Mesenchymal stem cell (in vitro differentiated cells and primary cell): ENCODE data around the gene FRMPD4.

Experiments used
- DNase-seq: peaks from one replicate; pipeline ENCODE4 v3.0.0-alpha.2; 2013
- H2AFZ ChIP-seq: one replicate; pipeline ENCODE4 v1.6.1; 2013; ENCODE audit warnings: low read depth, mild to moderate bottlenecking, control low read depth, inconsistent platforms, low read length, moderate library complexity
- H2AK5ac ChIP-seq: 2 replicates; pipeline ENCODE4 v1.6.1; 2013; ENCODE audit warnings: low read length, moderate library complexity, mild to moderate bottlenecking, inconsistent platforms; ENCODE audit not compliant: severe bottlenecking
- H2BK120ac ChIP-seq: one replicate; pipeline ENCODE4 v1.6.1; 2013; ENCODE audit warnings: low read depth, mild to moderate bottlenecking, inconsistent platforms, low read length, moderate library complexity
- H2BK12ac ChIP-seq, 2 experiments: one replicate each; pipeline ENCODE4 v1.6.1; 2013; ENCODE audit warnings: inconsistent platforms in 2 of 2, low read length in 2 of 2, mild to moderate bottlenecking in 2 of 2, moderate library complexity in 2 of 2, control low read depth in 1 of 2
- H2BK15ac ChIP-seq: one replicate; pipeline ENCODE4 v1.6.1; 2013; ENCODE audit warnings: mild to moderate bottlenecking, low read depth, inconsistent platforms; ENCODE audit not compliant: poor library complexity, severe bottlenecking
- H2BK5ac ChIP-seq: 2 replicates; pipeline ENCODE4 v1.6.1; 2013; ENCODE audit warnings: low read depth, mild to moderate bottlenecking, low read length, control low read depth, inconsistent platforms; ENCODE audit not compliant: poor library complexity, severe bottlenecking
- H3K14ac ChIP-seq, 2 experiments: one replicate each; pipeline ENCODE4 v1.6.1; 2013; ENCODE audit warnings: inconsistent platforms in 2 of 2, low read length in 2 of 2, control low read depth in 1 of 2, mild to moderate bottlenecking in 1 of 2, moderate library complexity in 1 of 2
- H3K18ac ChIP-seq, 2 experiments: one replicate each; pipeline ENCODE4 v1.6.1; 2013; ENCODE audit warnings: inconsistent platforms in 2 of 2, low read length in 2 of 2, control low read depth in 1 of 2, low read depth in 1 of 2, mild to moderate bottlenecking in 1 of 2
- H3K23ac ChIP-seq, 2 experiments: one replicate each; pipeline ENCODE4 v1.6.1; 2013; ENCODE audit warnings: inconsistent platforms in 2 of 2, low read length in 2 of 2, mild to moderate bottlenecking in 2 of 2, moderate library complexity in 2 of 2, control low read depth in 1 of 2
- H3K27ac ChIP-seq: 2 replicates; pipeline ENCODE4 v1.5.1; 2013; ENCODE audit warnings: mild to moderate bottlenecking, moderate library complexity, low read length, control low read depth, inconsistent platforms; ENCODE audit not compliant: poor library complexity, severe bottlenecking
- H3K27me3 ChIP-seq, 2 experiments: 2 replicates each; pipeline versions ENCODE4 v1.6.1 to v1.7.0; 2013; ENCODE audit warnings: low read length in 2 of 2, mild to moderate bottlenecking in 2 of 2, moderate library complexity in 2 of 2, control low read depth in 1 of 2, inconsistent platforms in 1 of 2; ENCODE audit not compliant: control insufficient read depth in 1 of 2, insufficient read depth in 1 of 2
- H3K36me3 ChIP-seq, 2 experiments: 2 replicates each; pipeline versions ENCODE4 v1.6.1 to v1.7.0; 2013; ENCODE audit warnings: low read length in 2 of 2, control low read depth in 1 of 2, inconsistent platforms in 1 of 2, low read depth in 1 of 2, mild to moderate bottlenecking in 1 of 2; ENCODE audit not compliant: insufficient read depth in 2 of 2, control insufficient read depth in 1 of 2
- H3K4ac ChIP-seq, 2 experiments: one replicate each; pipeline ENCODE4 v1.6.1; 2013; ENCODE audit warnings: inconsistent platforms in 2 of 2, low read length in 2 of 2, mild to moderate bottlenecking in 2 of 2, moderate library complexity in 2 of 2, control low read depth in 1 of 2, low read depth in 1 of 2
- H3K4me1 ChIP-seq: 2 replicates; pipeline ENCODE4 v1.6.1; 2013; ENCODE audit warnings: low read depth, low read length, control low read depth; ENCODE audit not compliant: control insufficient read depth, insufficient read depth
- H3K4me2 ChIP-seq: 2 replicates; pipeline ENCODE4 v1.6.1; 2013; ENCODE audit warnings: low read length, mild to moderate bottlenecking, inconsistent platforms; ENCODE audit not compliant: poor library complexity, severe bottlenecking
- H3K4me3 ChIP-seq, 2 experiments: 2 replicates each; pipeline versions ENCODE4 v1.5.1 to v1.7.0; 2013; ENCODE audit warnings: low read length in 2 of 2, mild to moderate bottlenecking in 2 of 2, control low read depth in 1 of 2, low read depth in 1 of 2; ENCODE audit not compliant: insufficient read depth in 1 of 2
- H3K79me1 ChIP-seq: replicated peaks from 2 replicates; pipeline ENCODE4 v1.6.1; 2013; ENCODE audit warnings: mild to moderate bottlenecking, control low read depth, low read length, inconsistent platforms; ENCODE audit not compliant: poor library complexity, severe bottlenecking
- H3K9ac ChIP-seq: 2 replicates; pipeline ENCODE4 v1.7.0; 2013; ENCODE audit warnings: mild to moderate bottlenecking, low read length, moderate library complexity
- H3K9me3 ChIP-seq: 2 replicates; pipeline ENCODE4 v1.7.0; 2013; ENCODE audit warnings: mild to moderate bottlenecking, low read length; ENCODE audit not compliant: control insufficient read depth
- H4K8ac ChIP-seq: one replicate; pipeline ENCODE4 v1.6.1; 2013; ENCODE audit warnings: inconsistent platforms, mild to moderate bottlenecking, low read length, moderate library complexity
- H4K91ac ChIP-seq: one replicate; pipeline ENCODE4 v1.6.1; 2013; ENCODE audit warnings: mild to moderate bottlenecking, low read length, inconsistent platforms
- WGBS: methylation state at CpG from one replicate; pipeline ENCODE4 v1.1.7; 2013; ENCODE audit warnings: mixed read lengths; 5-methylcytosine and 5-hydroxymethylcytosine counted together

FRMPD4 gene

GRCh38 chrX:12249997-12250396 lies 111.7 kb downstream of the FRMPD4 start:
- H2BK12ac ChIP-seq, result no peak overlapping the region
- no peak overlapping the region for H2BK120ac ChIP-seq
- H2AFZ ChIP-seq, result no peak overlapping the region
- no peak overlapping the region for H3K9ac ChIP-seq
- no peak overlapping the region for H3K23ac ChIP-seq
- H3K79me1 ChIP-seq, result no peaks in the 10 kb centered on the region
- no peaks in the 10 kb centered on the region for H3K4me1 ChIP-seq
- no peak overlapping the region for H3K4me3 ChIP-seq
- H3K4me2 ChIP-seq, result no peak overlapping the region
- H3K36me3 ChIP-seq, result no peaks in the 10 kb centered on the region
- no peaks in the 10 kb centered on the region for H3K9me3 ChIP-seq
- H3K27ac ChIP-seq, result no peak overlapping the region
- DNase-seq, result no peak
- H2BK15ac ChIP-seq, result no peak overlapping the region
- H3K14ac ChIP-seq, result no peak overlapping the region
- no peak overlapping the region for H3K4ac ChIP-seq
- H4K8ac ChIP-seq, result no peak overlapping the region
- H2BK5ac ChIP-seq, result no peak overlapping the region
- no peak overlapping the region for H4K91ac ChIP-seq
- no CpG with 5 or more reads among the region's 1 CpG for WGBS
- no peak overlapping the region for H2AK5ac ChIP-seq
- no peaks in the 10 kb centered on the region for H3K27me3 ChIP-seq
- H3K18ac ChIP-seq, result no peak overlapping the region

- Histone ChIP-seq H3K4me2 (no peak overlapping the region), H4K8ac (no peak overlapping the region), H3K27me3 (no peaks in the 10 kb centered on the region), H2BK5ac (no peak overlapping the region), H3K36me3 (no peaks in the 10 kb centered on the region), H3K9ac (no peak overlapping the region), H2BK15ac (no peak overlapping the region), H3K23ac (no peak overlapping the region), H3K27ac (no peak overlapping the region), H3K79me1 (no peaks in the 10 kb centered on the region), H3K18ac (no peak overlapping the region), H3K4ac (no peak overlapping the region), H2AK5ac (no peak overlapping the region), H2BK120ac (no peak overlapping the region), H3K14ac (no peak overlapping the region), H4K91ac (no peak overlapping the region), H3K4me3 (no peak overlapping the region), H3K4me1 (no peaks in the 10 kb centered on the region), H3K9me3 (no peaks in the 10 kb centered on the region), H2BK12ac (no peak overlapping the region), H2AFZ (no peak overlapping the region)
- DNase-seq, result no peak
- WGBS, result no CpG with 5 or more reads among the region's 1 CpG
Measured at GRCh38 chrX:12263211-12263610, 124.9 kb downstream of the FRMPD4 start.

GRCh38 chrX:12269484-12269883 lies 131.2 kb downstream of the FRMPD4 start:
- Histone ChIP-seq H4K8ac (no peak overlapping the region), H2BK5ac (no peak overlapping the region), H3K9ac (no peak overlapping the region), H3K4me2 (no peak overlapping the region), H2BK120ac (no peak overlapping the region), H3K18ac (no peak overlapping the region), H2BK15ac (no peak overlapping the region), H3K36me3 (no peaks in the 10 kb centered on the region), H3K14ac (no peak overlapping the region), H3K9me3 (no peaks in the 10 kb centered on the region), H3K4ac (no peak overlapping the region), H2AFZ (no peak overlapping the region), H4K91ac (no peak overlapping the region), H2AK5ac (no peak overlapping the region), H3K27me3 (no peaks in the 10 kb centered on the region), H2BK12ac (no peak overlapping the region), H3K23ac (no peak overlapping the region), H3K4me1 (no peaks in the 10 kb centered on the region), H3K27ac (no peak overlapping the region), H3K79me1 (no peaks in the 10 kb centered on the region), H3K4me3 (no peak overlapping the region)
- WGBS, result 100% methylated on average over 1 of the region's 2 CpGs
- no peak for DNase-seq

GRCh38 chrX:12278151-12278550 lies 139.9 kb downstream of the FRMPD4 start:
- Histone ChIP-seq H3K27me3 (no peaks in the 10 kb centered on the region), H4K8ac (no peak overlapping the region), H3K4me3 (no peak overlapping the region), H3K14ac (no peak overlapping the region), H3K79me1 (no peaks in the 10 kb centered on the region), H3K4me1 (no peaks in the 10 kb centered on the region), H2AK5ac (no peak overlapping the region), H2AFZ (no peak overlapping the region), H3K36me3 (no peaks in the 10 kb centered on the region), H2BK120ac (no peak overlapping the region), H3K9ac (no peak overlapping the region), H3K27ac (no peak overlapping the region), H3K18ac (no peak overlapping the region), H2BK15ac (no peak overlapping the region), H4K91ac (no peak overlapping the region), H2BK5ac (no peak overlapping the region), H3K23ac (no peak overlapping the region), H3K4me2 (no peak overlapping the region), H3K9me3 (no peaks in the 10 kb centered on the region), H3K4ac (no peak overlapping the region), H2BK12ac (no peak overlapping the region)
- 95% methylated on average over 1 of the region's 1 CpG for WGBS
- no peak for DNase-seq
